HG03439 (cell line): ENCODE results near the gene NOPCHAP1.

ENCODE experiments used
- ATAC-seq: cut with Tn5 transposase; IDR thresholded peaks from one replicate; pipeline ENCODE4 v1.9.1; 2021; ENCODE audit warnings: mild to moderate bottlenecking, moderate library complexity; ENCODE audit not compliant: unreplicated experiment

Gene NOPCHAP1

GRCh38 chr12:105018012-105018411, 31.9 kb downstream of the NOPCHAP1 start:
- ATAC-seq = no peak

- ATAC-seq = no peak
These were observed 32.7 kb downstream of the NOPCHAP1 start for GRCh38 chr12:105018776-105019175.

- ATAC-seq = no peak
These were observed 34.3 kb downstream of the NOPCHAP1 start for GRCh38 chr12:105020241-105020962.

GRCh38 chr12:105024928-105025327, 38.8 kb downstream of the NOPCHAP1 start:
- no peak for ATAC-seq

GRCh38 chr12:105025890-105026289, 39.8 kb downstream of the NOPCHAP1 start:
- no peak for ATAC-seq

GRCh38 chr12:105026411-105026810, 40.3 kb downstream of the NOPCHAP1 start:
- ATAC-seq = no peak

GRCh38 chr12:105030820-105031807, 45.0 kb downstream of the NOPCHAP1 start:
- ATAC-seq = peak; percentile 85

- no peak for ATAC-seq
These were observed 46.7 kb downstream of the NOPCHAP1 start for GRCh38 chr12:105032703-105033357.

GRCh38 chr12:105033851-105034250, 47.7 kb downstream of the NOPCHAP1 start:
- no peak for ATAC-seq
